DMS153 treated with DMSO at 0.1 percent for 48 hours (cell line): Measurements from ENCODE around the gene NEU1.
"Not testable (repeated sequence)": the region's sequence is repeated elsewhere in the genome, so short reads cannot be mapped to it uniquely, and the experiment has no call there.

ENCODE experiments used
- DNase-seq: peaks from one replicate; lab custom pipeline; 2025; ENCODE audit not compliant: unreplicated experiment; lab: John Stamatoyannopoulos, UW

The NEU1 gene

GRCh38 chr6:31875877-31876276 is 13.3 kb upstream of the NEU1 start:
- no peak for DNase-seq

GRCh38 chr6:31874836-31875572 is 12.4 kb upstream of the NEU1 start:
- DNase-seq = no peak

GRCh38 chr6:31874084-31874670 is 11.6 kb upstream of the NEU1 start:
- no peak for DNase-seq

- DNase-seq = no peak
Measured at GRCh38 chr6:31871046-31871659, 8.5 kb upstream of the NEU1 start.

- no peak for DNase-seq
Measured at GRCh38 chr6:31870385-31870921, 7.8 kb upstream of the NEU1 start.

- no peak for DNase-seq
Measured at GRCh38 chr6:31869343-31869742, 6.7 kb upstream of the NEU1 start.

- not testable (repeated sequence) for DNase-seq
Measured at GRCh38 chr6:31868658-31868971, 6.0 kb upstream of the NEU1 start.

GRCh38 chr6:31865205-31866118 is 2.8 kb upstream of the NEU1 start:
- DNase-seq = no peak

DNA sequence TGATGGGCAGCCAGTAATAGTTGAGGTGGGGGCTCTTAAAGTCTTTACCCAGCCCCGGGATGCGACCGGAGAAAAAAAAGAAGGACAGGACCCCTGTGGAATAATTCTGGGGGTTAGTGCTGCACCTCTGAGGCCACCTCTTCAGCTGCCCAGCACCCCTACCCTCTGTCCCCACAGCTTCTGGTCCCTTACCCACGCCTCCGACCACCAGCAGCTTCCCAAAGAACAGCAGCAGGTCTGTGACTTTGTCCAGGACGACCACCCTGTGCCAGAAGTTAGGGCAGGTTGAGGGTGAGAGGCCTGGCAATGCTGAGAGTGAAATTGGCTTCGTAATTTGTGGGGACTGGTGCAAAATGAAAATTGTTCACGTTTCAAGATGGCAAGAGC is 2.2 kb upstream of the NEU1 start:
- no peak for DNase-seq

- not testable (repeated sequence) for DNase-seq
Measured at GRCh38 chr6:31864123-31864562, 1.5 kb upstream of the NEU1 start.

DNA sequence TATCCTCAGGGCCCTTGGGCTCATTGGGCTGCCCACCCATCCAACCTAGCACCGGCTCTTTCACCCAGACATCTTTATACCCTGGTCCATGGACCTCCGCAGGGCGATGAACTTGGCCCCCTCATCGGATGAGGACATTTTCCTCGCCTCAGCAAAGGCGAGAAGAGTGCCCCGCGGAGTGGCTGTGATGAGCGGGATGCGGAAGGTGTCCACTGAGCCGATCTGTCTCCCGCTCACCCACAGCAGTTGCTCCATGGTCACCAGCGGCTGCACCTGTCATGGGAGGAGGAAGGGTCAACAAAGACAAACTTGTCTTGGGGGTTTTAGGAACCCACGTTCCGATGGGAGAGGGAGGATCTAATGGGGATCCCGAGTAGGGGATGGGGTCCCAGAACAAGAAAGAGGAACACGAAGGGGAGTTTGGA is 690 bp downstream of the NEU1 start:
- DNase-seq = no peak

DNA sequence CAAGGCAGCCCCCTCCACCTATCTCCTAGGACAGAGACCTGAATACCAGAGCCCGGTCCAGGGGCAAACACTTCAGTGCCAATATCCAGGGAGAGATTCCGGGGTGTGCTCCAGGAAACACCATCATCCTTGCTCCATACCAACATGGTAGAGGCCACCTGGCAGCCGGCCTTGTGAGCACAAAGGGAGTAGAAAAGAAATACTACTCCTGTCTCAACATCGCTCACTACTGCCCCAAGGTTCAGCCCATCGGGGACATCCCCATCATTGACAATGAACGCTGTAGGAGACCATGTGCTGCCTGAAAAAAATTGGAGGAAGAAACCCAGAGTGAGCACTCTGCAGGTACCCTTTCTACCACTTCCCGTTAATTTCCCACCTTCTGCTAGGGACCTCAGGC is 1.5 kb downstream of the NEU1 start:
- no peak for DNase-seq

DNA sequence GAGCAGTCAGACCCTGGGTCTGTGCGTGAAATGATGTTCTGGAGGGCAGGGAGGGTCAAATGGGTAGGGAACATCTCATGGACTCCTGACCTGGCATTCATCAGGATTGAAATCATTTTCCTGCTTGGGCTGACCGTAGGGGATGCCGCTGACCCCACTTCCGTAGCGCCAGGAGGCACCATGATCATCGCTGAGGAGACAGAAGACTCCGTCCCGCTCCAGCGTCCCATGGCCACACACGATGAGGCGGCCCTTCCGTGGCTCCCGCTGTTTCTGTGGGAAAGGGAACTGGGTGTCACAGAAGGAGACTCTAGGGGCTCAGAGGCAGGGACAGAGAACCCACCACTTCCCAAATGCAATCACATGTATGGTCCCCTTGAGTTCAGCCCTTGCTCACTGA is 2.3 kb downstream of the NEU1 start:
- no peak for DNase-seq

GRCh38 chr6:31859923-31860322 is 2.7 kb downstream of the NEU1 start:
- no peak for DNase-seq

GRCh38 chr6:31858707-31859106 is 3.9 kb downstream of the NEU1 start:
- no peak for DNase-seq

GRCh38 chr6:31857774-31858173 is 4.8 kb downstream of the NEU1 start:
- DNase-seq = not testable (repeated sequence)

DNA sequence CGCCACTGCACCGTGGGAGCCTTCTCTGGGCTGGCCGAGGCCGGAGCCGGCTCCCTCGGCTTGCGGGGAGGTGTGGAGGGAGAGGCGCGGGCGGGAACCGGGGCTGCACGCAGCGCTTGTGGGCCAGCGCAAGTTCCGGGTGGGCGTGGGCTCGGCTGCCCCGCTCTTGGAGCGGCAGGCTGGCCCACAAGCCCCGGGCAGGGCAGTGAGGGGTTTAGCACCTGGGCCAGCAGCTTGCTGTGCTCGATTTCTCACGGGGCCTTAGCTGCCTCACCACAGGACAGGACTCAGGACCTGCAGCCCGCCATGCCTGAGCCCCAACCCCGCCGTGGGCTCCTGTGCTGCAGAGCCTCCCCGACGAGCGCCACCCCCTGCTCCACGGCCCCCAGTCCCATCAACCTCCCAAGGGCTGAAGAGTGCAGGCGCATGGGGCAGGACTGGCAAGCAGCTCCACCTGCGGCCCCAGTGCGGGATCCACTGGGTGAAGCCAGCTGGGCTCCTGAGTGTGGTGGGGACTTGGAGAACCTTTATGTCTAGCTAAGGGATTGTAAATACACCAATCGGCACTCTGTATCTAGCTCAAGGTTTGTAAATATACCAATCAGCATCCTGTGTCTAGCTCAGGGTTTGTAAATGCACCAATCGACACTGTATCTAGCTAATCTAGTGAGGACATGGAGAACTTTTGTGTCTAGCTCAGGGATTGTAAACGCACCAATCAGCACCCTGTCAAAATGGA is 10.5 kb downstream of the NEU1 start:
- not testable (repeated sequence) for DNase-seq

- no peak for DNase-seq
Measured at GRCh38 chr6:31851485-31851832, 11.2 kb downstream of the NEU1 start.

DNA sequence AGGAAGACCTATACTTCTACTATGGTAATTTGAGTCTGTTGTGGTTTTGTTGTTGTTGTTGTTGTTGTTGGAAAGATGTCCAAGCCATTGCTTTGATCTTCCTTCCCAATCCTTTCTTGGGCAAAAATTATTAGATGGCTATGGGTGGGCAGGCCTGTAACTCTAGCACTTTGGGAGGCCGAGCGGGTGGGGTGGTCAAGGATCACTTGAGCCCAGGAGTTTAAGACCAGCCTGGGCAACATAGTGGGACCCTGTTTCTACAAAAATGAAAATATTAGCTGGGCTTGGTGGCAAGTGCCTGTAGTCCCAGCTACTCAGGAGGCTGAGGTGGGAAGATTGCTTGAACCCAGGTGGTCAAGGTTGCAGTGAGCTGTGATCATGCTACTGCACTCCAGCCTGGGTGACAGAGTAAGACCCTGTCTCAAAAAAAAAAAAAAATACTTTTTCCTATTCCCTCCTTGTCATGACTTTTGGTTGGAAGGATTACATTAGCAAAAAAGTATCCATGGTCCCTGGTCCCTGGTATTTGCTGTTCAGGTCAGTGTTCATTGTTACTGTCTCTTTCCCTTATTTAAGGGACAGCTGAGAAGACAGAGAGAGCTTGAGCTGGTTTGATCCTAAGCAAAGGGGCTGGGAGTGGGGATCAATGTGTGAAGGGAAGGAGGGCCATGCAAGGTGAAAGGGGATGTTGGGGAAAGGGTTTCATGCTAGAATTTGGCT is 11.7 kb downstream of the NEU1 start:
- DNase-seq = no peak
